HepG2 (cell line): ENCODE measurements around the gene PRKCB.

Experiments
- ASH2L ChIP-seq: fragments of 300-600, 200-600 bp; sonication (generic); IDR thresholded peaks from 2 replicates; pipeline ENCODE4 v1.7.0; 2017; ENCODE audit warnings: low read depth, mild to moderate bottlenecking, moderate library complexity, mixed read lengths, low read length; ENCODE audit not compliant: insufficient read length
- CHCHD3 ChIP-seq: sonication (generic); formaldehyde crosslinking; IDR thresholded peaks from 2 replicates; pipeline ENCODE4 v1.8.0; 2022; ENCODE audit warnings: mild to moderate bottlenecking, missing genetic modification reagents, moderate library complexity
- HNF4G ChIP-seq, 2 experiments: sonication (generic) in 1 of 2; formaldehyde crosslinking in 1 of 2; IDR thresholded peaks; 2 replicates each; pipeline versions ENCODE4 v1.4.0 to v1.6.1; 2011 to 2020; ENCODE audit warnings: borderline replicate concordance in 2 of 2, low read depth in 2 of 2, mild to moderate bottlenecking in 2 of 2, low read length in 1 of 2, missing genetic modification reagents in 1 of 2, moderate library complexity in 1 of 2
- KAT2B ChIP-seq: fragments of 150-350 bp; IDR thresholded peaks from 2 replicates; pipeline ENCODE4 v1.6.1; 2014; ENCODE audit warnings: low read depth, low read length, borderline replicate concordance
- MAFK ChIP-seq, 2 experiments: IDR thresholded peaks in 1 of 2; conservative IDR thresholded peaks in 1 of 2; 2 replicates each; pipeline ENCODE4 v1.6.1; 2011; ENCODE audit warnings: improper control_type of control experiment in 2 of 2, low read length in 2 of 2
- MAX ChIP-seq: IDR thresholded peaks from 2 replicates; pipeline ENCODE4 v1.6.1; 2012; ENCODE audit warnings: inconsistent platforms
- MXI1 ChIP-seq: IDR thresholded peaks from 3 replicates; pipeline ENCODE4 v1.6.1; 2012; ENCODE audit warnings: low read depth, low read length, inconsistent platforms, borderline replicate concordance
- RAD21 ChIP-seq: fragments of 450-650 bp; formaldehyde crosslinking; IDR thresholded peaks from 2 replicates; pipeline ENCODE4 v1.5.0; 2020; ENCODE audit warnings: mild to moderate bottlenecking
- RBM22 ChIP-seq: fragments of 200-400 bp; formaldehyde crosslinking; optimal IDR thresholded peaks from 2 replicates; pipeline ENCODE3; 2017; ENCODE audit warnings: mild to moderate bottlenecking, low read length, moderate library complexity
- TAF1 ChIP-seq: sonication (generic); formaldehyde crosslinking; IDR thresholded peaks from 2 replicates; pipeline ENCODE4 v1.4.0; 2020; ENCODE audit warnings: missing genetic modification reagents
- ZNF720 ChIP-seq: sonication (generic); formaldehyde crosslinking; IDR thresholded peaks from 2 replicates; pipeline ENCODE4 v1.4.0; 2020; ENCODE audit warnings: missing genetic modification reagents
- TF ChIP-seq, protein P1 (sequence below): sonication (generic); formaldehyde crosslinking; IDR thresholded peaks from 2 replicates; pipeline ENCODE4 v1.4.0; 2020; ENCODE audit warnings: mild to moderate bottlenecking, missing genetic modification reagents, borderline replicate concordance

- TF ChIP-seq HNF4G (IDR thresholded peaks at IDR 0.05; ENCODE audit: borderline replicate concordance, low read depth, low read length) = no peak
- no peak for TF ChIP-seq HNF4G (CRISPR knock-in tag; IDR thresholded peaks at IDR 0.05; ENCODE audit: borderline replicate concordance, low read depth)
- no peak for TF ChIP-seq MAFK (conservative IDR thresholded peaks at IDR 0.05 in 1 of 2, IDR thresholded peaks at IDR 0.05 in 1 of 2; ENCODE audit: low read length in 2 of 2)
- TF ChIP-seq RAD21 (CRISPR knock-in tag) = no peak
- no peak for TF ChIP-seq CHCHD3 (CRISPR knock-in tag)
- TF ChIP-seq, protein P1, sequence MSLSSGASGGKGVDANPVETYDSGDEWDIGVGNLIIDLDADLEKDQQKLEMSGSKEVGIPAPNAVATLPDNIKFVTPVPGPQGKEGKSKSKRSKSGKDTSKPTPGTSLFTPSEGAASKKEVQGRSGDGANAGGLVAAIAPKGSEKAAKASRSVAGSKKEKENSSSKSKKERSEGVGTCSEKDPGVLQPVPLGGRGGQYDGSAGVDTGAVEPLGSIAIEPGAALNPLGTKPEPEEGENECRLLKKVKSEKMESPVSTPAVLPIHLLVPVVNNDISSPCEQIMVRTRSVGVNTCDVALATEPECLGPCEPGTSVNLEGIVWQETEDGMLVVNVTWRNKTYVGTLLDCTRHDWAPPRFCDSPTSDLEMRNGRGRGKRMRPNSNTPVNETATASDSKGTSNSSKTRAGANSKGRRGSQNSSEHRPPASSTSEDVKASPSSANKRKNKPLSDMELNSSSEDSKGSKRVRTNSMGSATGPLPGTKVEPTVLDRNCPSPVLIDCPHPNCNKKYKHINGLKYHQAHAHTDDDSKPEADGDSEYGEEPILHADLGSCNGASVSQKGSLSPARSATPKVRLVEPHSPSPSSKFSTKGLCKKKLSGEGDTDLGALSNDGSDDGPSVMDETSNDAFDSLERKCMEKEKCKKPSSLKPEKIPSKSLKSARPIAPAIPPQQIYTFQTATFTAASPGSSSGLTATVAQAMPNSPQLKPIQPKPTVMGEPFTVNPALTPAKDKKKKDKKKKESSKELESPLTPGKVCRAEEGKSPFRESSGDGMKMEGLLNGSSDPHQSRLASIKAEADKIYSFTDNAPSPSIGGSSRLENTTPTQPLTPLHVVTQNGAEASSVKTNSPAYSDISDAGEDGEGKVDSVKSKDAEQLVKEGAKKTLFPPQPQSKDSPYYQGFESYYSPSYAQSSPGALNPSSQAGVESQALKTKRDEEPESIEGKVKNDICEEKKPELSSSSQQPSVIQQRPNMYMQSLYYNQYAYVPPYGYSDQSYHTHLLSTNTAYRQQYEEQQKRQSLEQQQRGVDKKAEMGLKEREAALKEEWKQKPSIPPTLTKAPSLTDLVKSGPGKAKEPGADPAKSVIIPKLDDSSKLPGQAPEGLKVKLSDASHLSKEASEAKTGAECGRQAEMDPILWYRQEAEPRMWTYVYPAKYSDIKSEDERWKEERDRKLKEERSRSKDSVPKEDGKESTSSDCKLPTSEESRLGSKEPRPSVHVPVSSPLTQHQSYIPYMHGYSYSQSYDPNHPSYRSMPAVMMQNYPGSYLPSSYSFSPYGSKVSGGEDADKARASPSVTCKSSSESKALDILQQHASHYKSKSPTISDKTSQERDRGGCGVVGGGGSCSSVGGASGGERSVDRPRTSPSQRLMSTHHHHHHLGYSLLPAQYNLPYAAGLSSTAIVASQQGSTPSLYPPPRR (CRISPR knock-in tag) = no peak
- TF ChIP-seq MAX = no peak
- no peak for TF ChIP-seq MXI1
- TF ChIP-seq ASH2L = no peak
- no peak for TF ChIP-seq ZNF720 (CRISPR knock-in tag)
- TF ChIP-seq KAT2B = no peak
- TF ChIP-seq TAF1 (CRISPR knock-in tag) = no peak
- no peak for TF ChIP-seq RBM22
These were observed 295.5 kb downstream of the PRKCB start for GRCh38 chr16:24131294-24131693.
